ENCODE results near the gene PATL1.
"Not testable (repeated sequence)": the region's sequence is repeated elsewhere in the genome, so short reads cannot be mapped to it uniquely, and the experiment has no call there.

The PATL1 gene

GRCh38 chr11:59647245-59647980, 21.4 kb downstream of the PATL1 start:
- no peaks in the 10 kb centered on the region for H3K4me1 ChIP-seq (ENCODE audit: control insufficient read depth, insufficient read depth, low read length)
- H3K27me3 ChIP-seq (ENCODE audit: control insufficient read depth, insufficient read depth, low read length) = no peaks in the 10 kb centered on the region
- H3K36me3 ChIP-seq (ENCODE audit: control insufficient read depth, insufficient read depth, low read length) = peaks cover 7% of the 10 kb centered on the region; the same call in 1 of the 2 replicates
- H3K27ac ChIP-seq (ENCODE audit: low read length) = no peak overlapping the region
- no peak for DNase-seq (ENCODE audit: low read depth, low spot score)
- no CpG with 5 or more reads among the region's 3 CpGs for WGBS (ENCODE audit: insufficient coverage, insufficient read length)
- H3K4me3 ChIP-seq (ENCODE audit: low read length) = no peak overlapping the region
- no peaks in the 10 kb centered on the region for H3K9me3 ChIP-seq (ENCODE audit: control insufficient read depth, insufficient read depth, low read length)

GRCh38 chr11:59644528-59644927, 24.3 kb downstream of the PATL1 start:
- Histone ChIP-seq H3K27me3 (ENCODE audit: control insufficient read depth, insufficient read depth, low read length) (no peaks in the 10 kb centered on the region), H3K36me3 (ENCODE audit: control insufficient read depth, insufficient read depth, low read length) (peaks cover 9% of the 10 kb centered on the region; the same call in 1 of the 2 replicates), H3K9me3 (ENCODE audit: control insufficient read depth, insufficient read depth, low read length) (no peaks in the 10 kb centered on the region), H3K27ac (ENCODE audit: low read length) (no peak overlapping the region), H3K4me1 (ENCODE audit: control insufficient read depth, insufficient read depth, low read length) (no peaks in the 10 kb centered on the region), H3K4me3 (ENCODE audit: low read length) (no peak overlapping the region)
- WGBS (ENCODE audit: insufficient coverage, insufficient read length) = no CpG with 5 or more reads among the region's 3 CpGs
- no peak for DNase-seq (ENCODE audit: low read depth, low spot score)

- no CpG with 5 or more reads among the region's 3 CpGs for WGBS (ENCODE audit: insufficient coverage, insufficient read length)
- H3K27ac ChIP-seq (ENCODE audit: low read length) = no peak overlapping the region
- H3K9me3 ChIP-seq (ENCODE audit: control insufficient read depth, insufficient read depth, low read length) = no peaks in the 10 kb centered on the region
- peaks cover 13% of the 10 kb centered on the region for H3K36me3 ChIP-seq (ENCODE audit: control insufficient read depth, insufficient read depth, low read length)
- no peak for DNase-seq (ENCODE audit: low read depth, low spot score)
- no peak overlapping the region for H3K4me3 ChIP-seq (ENCODE audit: low read length)
- H3K27me3 ChIP-seq (ENCODE audit: control insufficient read depth, insufficient read depth, low read length) = no peaks in the 10 kb centered on the region
- H3K4me1 ChIP-seq (ENCODE audit: control insufficient read depth, insufficient read depth, low read length) = no peaks in the 10 kb centered on the region
Observed at GRCh38 chr11:59643390-59643789, 25.4 kb downstream of the PATL1 start.

- H3K9me3 ChIP-seq (ENCODE audit: control insufficient read depth, insufficient read depth, low read length) = no peaks in the 10 kb centered on the region
- H3K4me3 ChIP-seq (ENCODE audit: low read length) = no peak overlapping the region
- WGBS (ENCODE audit: insufficient coverage, insufficient read length) = no CpG with 5 or more reads among the region's 3 CpGs
- H3K27me3 ChIP-seq (ENCODE audit: control insufficient read depth, insufficient read depth, low read length) = no peaks in the 10 kb centered on the region
- no peak for DNase-seq (ENCODE audit: low read depth, low spot score)
- peaks cover 13% of the 10 kb centered on the region for H3K36me3 ChIP-seq (ENCODE audit: control insufficient read depth, insufficient read depth, low read length)
- no peaks in the 10 kb centered on the region for H3K4me1 ChIP-seq (ENCODE audit: control insufficient read depth, insufficient read depth, low read length)
- H3K27ac ChIP-seq (ENCODE audit: low read length) = no peak overlapping the region
Observed at GRCh38 chr11:59641156-59641555, 27.7 kb downstream of the PATL1 start.

GRCh38 chr11:59630493-59630892, 38.3 kb downstream of the PATL1 start:
- no peak overlapping the region for H3K4me3 ChIP-seq (ENCODE audit: low read length)
- no peak overlapping the region for H3K27ac ChIP-seq (ENCODE audit: low read length)
- WGBS (ENCODE audit: insufficient coverage, insufficient read length) = no CpG with 5 or more reads among the region's 2 CpGs
- no peaks in the 10 kb centered on the region for H3K27me3 ChIP-seq (ENCODE audit: control insufficient read depth, insufficient read depth, low read length)
- DNase-seq (ENCODE audit: low read depth, low spot score) = no peak
- H3K36me3 ChIP-seq (ENCODE audit: control insufficient read depth, insufficient read depth, low read length) = no peaks in the 10 kb centered on the region
- no peaks in the 10 kb centered on the region for H3K4me1 ChIP-seq (ENCODE audit: control insufficient read depth, insufficient read depth, low read length)
- no peaks in the 10 kb centered on the region for H3K9me3 ChIP-seq (ENCODE audit: control insufficient read depth, insufficient read depth, low read length)

GRCh38 chr11:59629996-59630395, 38.8 kb downstream of the PATL1 start:
- no peak for DNase-seq (ENCODE audit: low read depth, low spot score)
- Histone ChIP-seq H3K4me3 (ENCODE audit: low read length) (no peak overlapping the region), H3K36me3 (ENCODE audit: control insufficient read depth, insufficient read depth, low read length) (no peaks in the 10 kb centered on the region), H3K9me3 (ENCODE audit: control insufficient read depth, insufficient read depth, low read length) (no peaks in the 10 kb centered on the region), H3K4me1 (ENCODE audit: control insufficient read depth, insufficient read depth, low read length) (no peaks in the 10 kb centered on the region), H3K27me3 (ENCODE audit: control insufficient read depth, insufficient read depth, low read length) (no peaks in the 10 kb centered on the region), H3K27ac (ENCODE audit: low read length) (no peak overlapping the region)

GRCh38 chr11:59626969-59627368, 41.9 kb downstream of the PATL1 start:
- DNase-seq (ENCODE audit: low read depth, low spot score); H3K27me3 ChIP-seq (ENCODE audit: control insufficient read depth, insufficient read depth, low read length); H3K27ac ChIP-seq (ENCODE audit: low read length); H3K4me3 ChIP-seq (ENCODE audit: low read length); H3K4me1 ChIP-seq (ENCODE audit: control insufficient read depth, insufficient read depth, low read length); H3K9me3 ChIP-seq (ENCODE audit: control insufficient read depth, insufficient read depth, low read length); H3K36me3 ChIP-seq (ENCODE audit: control insufficient read depth, insufficient read depth, low read length): not testable (repeated sequence)
- no CpG with 5 or more reads among the region's 4 CpGs for WGBS (ENCODE audit: insufficient coverage, insufficient read length)

GRCh38 chr11:59625703-59626102, 43.1 kb downstream of the PATL1 start:
- no CpG with 5 or more reads among the region's 3 CpGs for WGBS (ENCODE audit: insufficient coverage, insufficient read length)
- no peaks in the 10 kb centered on the region for H3K27me3 ChIP-seq (ENCODE audit: control insufficient read depth, insufficient read depth, low read length)
- DNase-seq (ENCODE audit: low read depth, low spot score) = no peak

DNA sequence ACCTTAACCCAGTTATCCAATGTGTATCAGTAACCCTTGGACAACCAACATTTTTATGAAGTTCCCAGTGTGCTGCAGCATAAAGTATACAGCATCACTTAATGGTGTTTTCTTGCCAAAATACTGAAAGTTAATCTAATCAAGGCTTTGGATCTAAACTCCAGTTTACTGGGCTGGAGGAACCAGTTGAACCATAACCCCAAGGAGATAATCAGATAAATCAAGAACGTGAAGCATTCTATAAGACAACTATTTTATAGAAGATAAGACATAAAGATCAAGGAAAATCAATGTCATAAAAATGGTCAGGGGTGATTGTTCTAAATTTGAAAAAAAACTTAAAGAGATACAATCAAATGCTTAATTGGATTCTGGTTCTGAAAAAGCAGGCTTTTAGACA, 51.0 kb downstream of the PATL1 start:
- Histone ChIP-seq H3K4me3 (ENCODE audit: low read length) (no peak overlapping the region), H3K36me3 (ENCODE audit: control insufficient read depth, insufficient read depth, low read length) (no peaks in the 10 kb centered on the region)
- WGBS (ENCODE audit: insufficient coverage, insufficient read length) = no CpG with 5 or more reads among the region's 1 CpG

More at GRCh38 chr11:59625703-59626102, 43.1 kb downstream of the PATL1 start:
- no peaks in the 10 kb centered on the region for H3K36me3 ChIP-seq (ENCODE audit: control insufficient read depth, insufficient read depth, low read length)
- no peaks in the 10 kb centered on the region for H3K9me3 ChIP-seq (ENCODE audit: control insufficient read depth, insufficient read depth, low read length)
- no peak overlapping the region for H3K27ac ChIP-seq (ENCODE audit: low read length)
- no peak overlapping the region for H3K4me3 ChIP-seq (ENCODE audit: low read length)
- no peaks in the 10 kb centered on the region for H3K4me1 ChIP-seq (ENCODE audit: control insufficient read depth, insufficient read depth, low read length)

DNA sequence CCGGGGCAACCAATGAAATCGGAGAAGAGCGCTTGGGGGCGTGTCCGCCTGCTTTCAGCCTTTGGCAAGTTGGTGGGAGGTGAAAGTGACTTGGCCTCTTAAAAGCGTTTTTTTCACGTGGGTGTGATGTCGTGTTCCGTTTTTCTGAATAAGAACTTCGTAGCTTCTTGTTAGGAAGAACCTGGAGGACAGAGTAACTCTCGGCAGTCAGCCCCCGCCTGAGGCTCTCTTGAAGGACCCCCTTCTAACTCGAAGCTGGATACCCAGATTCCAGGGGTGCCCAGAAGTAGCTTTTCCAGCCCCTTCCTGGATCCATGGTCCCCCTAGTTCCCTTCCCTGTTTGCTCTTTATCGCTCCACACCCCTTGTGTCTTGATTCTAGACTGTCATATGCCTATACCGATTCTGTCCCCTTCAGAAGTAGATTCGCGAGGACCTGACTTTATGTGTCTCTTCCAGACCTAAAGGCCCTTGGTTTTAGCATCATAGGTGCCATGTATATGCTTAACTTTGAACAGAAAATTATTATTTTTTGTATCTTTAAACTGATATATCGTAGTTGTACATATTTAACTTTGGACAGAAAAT, 52.3 kb downstream of the PATL1 start:
- no CpG with 5 or more reads among the region's 18 CpGs for WGBS (ENCODE audit: insufficient coverage, insufficient read length)
- H3K27me3 ChIP-seq (ENCODE audit: control insufficient read depth, insufficient read depth, low read length) = no peaks in the 10 kb centered on the region
- H3K4me3 ChIP-seq (ENCODE audit: low read length) = peak overlapping the region; percentile 41; the same call in 1 of the 2 replicates
- H3K27ac ChIP-seq (ENCODE audit: low read length) = no peak overlapping the region
- no peaks in the 10 kb centered on the region for H3K9me3 ChIP-seq (ENCODE audit: control insufficient read depth, insufficient read depth, low read length)
- DNase-seq (ENCODE audit: low read depth, low spot score) = no peak
- peaks cover 1% of the 10 kb centered on the region; the same call in 1 of the 2 replicates for H3K4me1 ChIP-seq (ENCODE audit: control insufficient read depth, insufficient read depth, low read length)
- no peaks in the 10 kb centered on the region for H3K36me3 ChIP-seq (ENCODE audit: control insufficient read depth, insufficient read depth, low read length)

More for the DNA sequence above, 51.0 kb downstream of the PATL1 start:
- Histone ChIP-seq H3K27ac (ENCODE audit: low read length) (no peak overlapping the region), H3K4me1 (ENCODE audit: control insufficient read depth, insufficient read depth, low read length) (peaks cover 1% of the 10 kb centered on the region; the same call in 1 of the 2 replicates), H3K9me3 (ENCODE audit: control insufficient read depth, insufficient read depth, low read length) (no peaks in the 10 kb centered on the region), H3K27me3 (ENCODE audit: control insufficient read depth, insufficient read depth, low read length) (no peaks in the 10 kb centered on the region)
- DNase-seq (ENCODE audit: low read depth, low spot score) = no peak

Measured in iPS DF 6.9 (cell line).